Neutrophil (primary cell): ENCODE measurements around the gene S1PR4.

Source experiments
- H3K27ac ChIP-seq: fragments of 200-600 bp; sonication (generic); 2 replicates; pipeline ENCODE4 v1.5.1; 2016; ENCODE audit warnings: mild to moderate bottlenecking, moderate library complexity
- H3K27me3 ChIP-seq: fragments of 200-600 bp; sonication (generic); 2 replicates; pipeline ENCODE4 v1.6.0; 2016; ENCODE audit warnings: mild to moderate bottlenecking
- H3K36me3 ChIP-seq: fragments of 200-600 bp; sonication (generic); 2 replicates; pipeline ENCODE4 v1.5.1; 2017
- H3K4me1 ChIP-seq, 2 experiments: fragments of 200-600 bp in 1 of 2; sonication (generic) in 1 of 2; 1 replicate in 1 of 2; 2 replicates in 1 of 2; pipeline versions ENCODE4 v1.5.1 to v1.6.1; 2013 to 2016; ENCODE audit warnings: low read depth in 1 of 2, low read length in 1 of 2, mild to moderate bottlenecking in 1 of 2, moderate library complexity in 1 of 2; ENCODE audit not compliant: control insufficient read depth in 1 of 2, insufficient read depth in 1 of 2
- H3K4me3 ChIP-seq, 2 experiments: fragments of 200-600 bp in 1 of 2; sonication (generic) in 1 of 2; 1 replicate in 1 of 2; 2 replicates in 1 of 2; pipeline ENCODE4 v1.5.1; 2013 to 2016; ENCODE audit warnings: low read depth in 1 of 2, low read length in 1 of 2, mild to moderate bottlenecking in 1 of 2, moderate library complexity in 1 of 2
- H3K9me3 ChIP-seq: fragments of 200-600 bp; sonication (generic); 2 replicates; pipeline ENCODE4 v1.5.1; 2016
- TF ChIP-seq, protein P1 (sequence below): fragments of 200-600 bp; sonication (generic); IDR thresholded peaks from 2 replicates; pipeline ENCODE4 v1.5.1; 2016; ENCODE audit warnings: antibody characterized with exemption

S1PR4 gene

DNA sequence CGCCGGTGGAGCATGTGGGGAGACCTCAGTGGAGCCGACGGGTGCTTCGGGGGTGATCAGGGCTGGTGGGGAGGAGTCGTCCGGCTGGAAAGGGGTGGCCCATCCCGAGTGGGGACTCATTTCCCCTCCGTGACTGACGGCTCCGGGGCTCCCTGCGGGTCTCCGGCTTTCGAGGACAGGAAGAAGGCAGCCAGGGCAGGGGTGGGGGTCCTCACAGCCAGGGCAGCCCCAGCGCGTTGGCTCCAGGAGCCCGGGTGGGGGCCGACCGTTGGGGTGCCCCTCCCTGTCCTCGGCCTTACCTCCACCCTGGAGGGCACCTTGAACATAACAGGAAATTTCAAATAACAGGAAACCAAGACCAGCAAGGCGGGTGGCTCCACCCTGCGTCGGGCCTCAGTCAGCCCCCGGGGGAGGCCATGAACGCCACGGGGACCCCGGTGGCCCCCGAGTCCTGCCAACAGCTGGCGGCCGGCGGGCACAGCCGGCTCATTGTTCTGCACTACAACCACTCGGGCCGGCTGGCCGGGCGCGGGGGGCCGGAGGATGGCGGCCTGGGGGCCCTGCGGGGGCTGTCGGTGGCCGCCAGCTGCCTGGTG lies at the start of gene S1PR4:
Gene S1PR4, plus strand, starts transcription at position 393 of the 596 bp plus-strand sequence. Its CDS starts 24 bp downstream, at position 417.
- Histone ChIP-seq H3K4me3 (peak within 1 kb of the TSS; percentile 96 to 97), H3K36me3 (peaks cover 27% of the 10 kb centered on the region), H3K27me3 (no peaks in the 10 kb centered on the region), H3K9me3 (no peaks in the 10 kb centered on the region), H3K4me1 (peaks cover 36 to 58% of the 10 kb centered on the region in 2 experiments), H3K27ac (peak within 1 kb of the TSS; percentile 97)
- TF ChIP-seq, protein P1, sequence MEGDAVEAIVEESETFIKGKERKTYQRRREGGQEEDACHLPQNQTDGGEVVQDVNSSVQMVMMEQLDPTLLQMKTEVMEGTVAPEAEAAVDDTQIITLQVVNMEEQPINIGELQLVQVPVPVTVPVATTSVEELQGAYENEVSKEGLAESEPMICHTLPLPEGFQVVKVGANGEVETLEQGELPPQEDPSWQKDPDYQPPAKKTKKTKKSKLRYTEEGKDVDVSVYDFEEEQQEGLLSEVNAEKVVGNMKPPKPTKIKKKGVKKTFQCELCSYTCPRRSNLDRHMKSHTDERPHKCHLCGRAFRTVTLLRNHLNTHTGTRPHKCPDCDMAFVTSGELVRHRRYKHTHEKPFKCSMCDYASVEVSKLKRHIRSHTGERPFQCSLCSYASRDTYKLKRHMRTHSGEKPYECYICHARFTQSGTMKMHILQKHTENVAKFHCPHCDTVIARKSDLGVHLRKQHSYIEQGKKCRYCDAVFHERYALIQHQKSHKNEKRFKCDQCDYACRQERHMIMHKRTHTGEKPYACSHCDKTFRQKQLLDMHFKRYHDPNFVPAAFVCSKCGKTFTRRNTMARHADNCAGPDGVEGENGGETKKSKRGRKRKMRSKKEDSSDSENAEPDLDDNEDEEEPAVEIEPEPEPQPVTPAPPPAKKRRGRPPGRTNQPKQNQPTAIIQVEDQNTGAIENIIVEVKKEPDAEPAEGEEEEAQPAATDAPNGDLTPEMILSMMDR = peak; percentile 70

DNA sequence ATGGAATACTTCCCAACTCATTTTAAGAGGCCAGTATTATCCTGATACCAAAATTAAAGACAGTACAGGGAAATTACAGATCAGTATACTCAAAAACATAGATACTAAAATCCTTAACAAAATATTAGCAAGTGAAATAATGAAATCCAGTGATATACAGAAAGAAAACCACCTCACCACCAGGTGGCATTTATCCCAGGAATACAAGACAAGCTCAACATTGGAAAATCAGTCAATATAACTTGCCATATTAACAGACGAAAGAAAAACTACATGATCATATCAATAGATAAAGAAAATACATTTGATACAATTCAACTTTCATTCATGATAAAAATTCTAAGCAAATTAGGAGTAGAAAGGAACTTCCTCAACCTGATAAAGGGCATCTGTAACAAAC lies 49.5 kb upstream of the S1PR4 start:
- Histone ChIP-seq H3K36me3 (no peaks in the 10 kb centered on the region), H3K4me3 (no peak overlapping the region), H3K9me3 (no peaks in the 10 kb centered on the region), H3K27me3 (peaks cover 12% of the 10 kb centered on the region), H3K27ac (no peak overlapping the region), H3K4me1 (peaks cover 16 to 27% of the 10 kb centered on the region in 2 experiments)
- TF ChIP-seq, protein P1 = no peak

DNA sequence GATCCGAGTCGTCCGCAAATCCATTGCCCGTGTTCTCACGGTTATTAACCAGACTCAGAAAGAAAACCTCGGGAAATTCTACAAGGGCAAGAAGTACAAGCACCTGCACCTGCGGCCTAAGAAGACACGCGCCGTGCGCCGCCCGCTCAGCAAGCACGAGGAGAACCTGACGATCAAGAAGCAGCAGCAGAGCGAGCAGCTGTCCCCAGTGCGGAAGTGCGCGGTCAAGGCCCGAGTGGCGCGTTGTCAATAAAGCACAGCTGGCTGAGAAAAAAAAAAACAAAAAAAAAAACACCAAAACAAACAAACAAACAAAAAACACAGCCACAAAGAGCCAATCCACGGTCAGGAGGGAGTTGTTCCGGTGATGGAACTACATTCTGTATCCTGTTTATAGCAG lies 47.4 kb upstream of the S1PR4 start:
- TF ChIP-seq, protein P1 = no peak

DNA sequence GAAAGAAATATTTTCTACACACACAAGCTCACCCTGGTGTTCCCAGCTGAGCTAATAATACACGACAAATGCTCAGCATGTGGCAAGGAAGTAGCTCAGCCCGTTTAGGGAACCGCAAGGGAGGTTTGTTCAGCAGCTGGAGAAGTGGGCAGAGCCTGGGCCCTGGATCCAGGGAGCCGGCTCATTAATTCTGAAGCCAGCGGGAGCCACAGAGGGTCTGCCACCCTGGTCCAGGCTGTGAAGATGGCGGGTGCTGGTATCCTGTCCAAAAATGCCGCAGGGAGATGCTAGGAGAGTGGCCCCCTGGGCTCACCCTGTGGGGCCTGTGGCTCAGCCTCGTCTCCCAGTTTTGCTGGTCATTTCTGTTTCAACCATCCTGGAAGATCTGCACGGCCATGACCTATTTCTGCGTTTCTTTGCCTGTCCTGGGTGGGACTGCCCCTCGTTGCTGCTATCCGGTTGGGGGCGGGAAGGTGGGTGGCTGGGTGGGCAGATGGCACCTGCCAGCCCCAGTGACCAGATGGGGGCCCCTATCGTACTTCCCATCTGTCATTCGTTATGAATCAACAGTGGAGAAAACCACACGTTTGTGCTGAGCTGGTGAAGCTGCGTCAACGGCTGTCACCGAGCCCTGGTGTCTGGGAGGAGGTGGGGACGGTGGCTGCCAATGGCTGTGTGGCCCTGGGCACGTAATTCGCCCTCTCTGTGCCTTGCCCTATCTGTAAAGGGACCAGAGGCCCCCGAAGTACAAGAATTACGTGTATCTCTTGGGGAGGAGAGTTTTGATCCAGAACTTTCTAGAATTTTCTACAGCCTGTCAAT lies 45.4 kb upstream of the S1PR4 start:
- peak overlapping the region; percentile 20 to 21 for H3K4me3 ChIP-seq
- H3K27ac ChIP-seq = peak overlapping the region; percentile 51
- H3K36me3 ChIP-seq = no peaks in the 10 kb centered on the region
- peaks cover 28 to 30% of the 10 kb centered on the region in 2 experiments for H3K4me1 ChIP-seq
- no peaks in the 10 kb centered on the region for H3K9me3 ChIP-seq
- TF ChIP-seq, protein P1 = no peak
- no peaks in the 10 kb centered on the region for H3K27me3 ChIP-seq

More for the DNA sequence above, 47.4 kb upstream of the S1PR4 start:
- Histone ChIP-seq H3K36me3 (no peaks in the 10 kb centered on the region), H3K4me3 (no peak overlapping the region), H3K27me3 (no peaks in the 10 kb centered on the region), H3K27ac (no peak overlapping the region), H3K4me1 (peaks cover 13 to 19% of the 10 kb centered on the region in 2 experiments), H3K9me3 (no peaks in the 10 kb centered on the region)

DNA sequence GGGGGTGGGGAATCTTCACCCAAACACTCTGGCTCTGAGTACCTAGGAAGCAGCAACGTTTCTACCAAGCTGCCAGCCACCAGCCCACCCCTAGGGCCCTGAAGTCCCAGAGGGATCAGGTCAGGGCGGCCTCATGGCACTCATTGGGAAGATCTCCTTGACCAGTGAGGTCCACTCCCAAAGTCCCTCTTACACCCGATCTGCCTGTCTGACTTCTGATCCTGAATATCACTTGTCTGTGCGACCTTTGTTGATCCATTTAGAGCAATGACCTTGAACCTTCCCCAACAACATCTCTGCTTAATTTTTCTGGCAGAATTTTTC lies 44.8 kb upstream of the S1PR4 start:
- peak overlapping the region in 1 of 2 experiments; percentile 20 for H3K4me3 ChIP-seq
- H3K9me3 ChIP-seq = no peaks in the 10 kb centered on the region
- peaks cover 28 to 30% of the 10 kb centered on the region in 2 experiments for H3K4me1 ChIP-seq
- peak overlapping the region; percentile 51 for H3K27ac ChIP-seq
- no peaks in the 10 kb centered on the region for H3K27me3 ChIP-seq
- no peaks in the 10 kb centered on the region for H3K36me3 ChIP-seq
- TF ChIP-seq, protein P1 = no peak
